GM12892 (cell line): ENCODE measurements around the gene BTNL2.
"Not testable (repeated sequence)": the region's sequence is repeated elsewhere in the genome, so short reads cannot be mapped to it uniquely, and the experiment has no call there.

ENCODE experiments used
- DNase-seq: peaks from one replicate; pipeline ENCODE4 v3.0.0; 2011; ENCODE audit not compliant: insufficient read length
- FAIRE-seq: peaks from 2 replicates; lab custom pipeline; 2011; peaks lifted over from hg19 to GRCh38; lab: Jason Lieb, UNC
- POLR2A ChIP-seq: IDR thresholded peaks from 2 replicates; pipeline ENCODE4 v1.6.1; 2011; ENCODE audit warnings: low read depth, low read length, control low read depth
- POLR2AphosphoS5 ChIP-seq: IDR thresholded peaks from 2 replicates; pipeline ENCODE4 v1.6.1; 2011; ENCODE audit warnings: low read depth, low read length, control low read depth
- TAF1 ChIP-seq: IDR thresholded peaks from 2 replicates; pipeline ENCODE4 v1.6.1; 2011; ENCODE audit warnings: low read depth, mild to moderate bottlenecking, control low read depth, low read length, borderline replicate concordance

BTNL2 gene

DNA sequence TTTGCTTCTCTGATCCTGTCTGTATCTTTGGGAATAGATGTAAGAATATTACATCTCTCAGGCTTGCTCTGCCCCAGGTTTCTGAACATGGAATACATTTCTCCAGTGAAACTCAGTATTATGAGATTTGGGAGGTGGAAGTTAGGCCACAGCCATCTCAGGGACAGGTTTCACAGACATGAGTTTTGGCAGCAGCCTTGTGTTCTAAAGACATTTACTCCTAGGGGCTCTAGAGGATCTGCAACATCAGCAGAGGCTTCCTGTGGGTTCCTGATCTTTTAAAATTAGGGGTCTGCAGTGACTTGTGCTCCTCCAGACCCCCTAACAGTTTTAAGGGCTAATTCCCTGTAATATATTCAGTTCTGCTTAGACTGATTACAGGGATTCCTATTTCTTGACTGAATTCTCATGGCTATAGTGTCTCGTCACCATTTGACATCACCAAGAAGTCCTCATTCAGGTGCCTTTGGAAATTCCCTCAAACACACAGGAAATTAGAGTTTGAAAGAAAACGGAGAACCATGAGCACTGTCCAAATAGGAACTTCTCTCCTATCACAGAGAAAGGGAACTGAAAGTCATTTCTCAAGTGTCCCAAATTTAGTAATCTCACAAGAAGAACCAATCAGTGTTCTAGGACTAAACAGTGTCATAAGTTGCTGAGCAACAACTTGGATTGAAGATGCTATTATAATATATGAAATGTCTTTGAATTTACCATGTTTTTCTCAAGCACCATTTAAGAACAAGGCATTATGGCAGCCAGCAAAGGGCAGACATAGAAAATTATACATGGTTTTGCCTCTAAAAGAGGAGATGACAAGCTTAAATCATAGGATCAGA, 30.2 kb upstream of the BTNL2 start:
- DNase-seq, result no peak
- peak; percentile 98 for FAIRE-seq

DNA sequence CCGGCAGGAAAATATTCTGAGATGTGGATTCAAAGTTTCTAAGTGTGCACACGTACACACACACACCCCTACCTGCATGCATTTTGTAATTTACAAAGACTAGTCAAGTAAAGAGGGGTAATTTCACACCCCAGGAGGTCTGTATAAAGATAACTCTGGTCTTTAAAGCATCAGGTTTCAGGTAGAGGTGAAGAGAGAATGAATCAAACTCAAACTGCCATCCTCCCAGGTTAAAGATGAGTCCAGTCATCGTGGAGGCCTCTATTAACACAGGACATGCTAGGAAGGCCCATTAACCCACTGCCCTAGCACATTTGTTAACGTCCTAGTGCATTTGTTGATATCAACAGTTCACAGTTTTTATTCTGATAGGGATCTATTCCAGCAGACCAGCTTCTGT, 29.2 kb upstream of the BTNL2 start:
- peak; percentile 73 for FAIRE-seq
- TF ChIP-seq POLR2AphosphoS5 (no peak), TAF1 (no peak), POLR2A (no peak)
- no peak for DNase-seq

More for the DNA sequence above, 30.2 kb upstream of the BTNL2 start:
- TF ChIP-seq POLR2A (no peak; the same call in 1 of the 2 replicates), TAF1 (no peak), POLR2AphosphoS5 (peak; percentile 49; the same call in 1 of the 2 replicates)

DNA sequence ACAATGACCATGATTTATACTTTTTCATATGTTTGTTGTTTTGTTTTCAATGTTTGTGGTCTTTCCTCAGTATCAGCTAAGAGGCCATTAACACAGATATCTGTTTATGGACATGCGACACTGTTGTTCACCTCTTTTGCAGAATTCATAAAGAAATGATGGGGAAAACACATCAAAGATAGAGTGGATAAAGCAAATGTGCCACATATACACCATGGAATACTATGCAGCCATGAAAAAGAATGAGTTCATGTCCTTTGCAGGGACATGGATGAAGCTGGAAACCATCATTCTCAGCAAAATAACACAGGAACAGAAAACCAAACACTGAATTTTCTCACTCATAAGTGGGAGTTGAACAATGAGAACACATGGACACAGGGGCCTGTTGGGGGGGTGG, 27.0 kb upstream of the BTNL2 start:
- FAIRE-seq, result peak; percentile 21

DNA sequence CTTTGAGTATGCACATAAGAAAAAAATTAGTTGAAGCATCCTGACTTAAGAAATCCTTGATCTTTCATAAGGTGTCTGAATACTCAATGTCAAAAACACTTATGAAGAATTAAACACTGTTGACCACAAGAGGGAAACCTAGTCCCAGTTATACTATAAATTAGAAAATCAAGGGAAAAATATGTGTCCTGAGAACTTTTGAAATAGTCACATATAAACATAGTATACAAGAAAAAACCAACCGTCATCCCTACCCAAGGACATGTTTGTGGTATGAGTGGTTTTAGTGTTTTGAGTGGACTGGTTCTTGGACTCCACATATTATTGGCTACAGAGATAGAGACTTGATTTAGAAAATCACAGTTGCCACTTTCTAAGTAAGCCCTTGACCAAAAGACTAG, 25.1 kb upstream of the BTNL2 start:
- no peak for FAIRE-seq
- TF ChIP-seq POLR2AphosphoS5 (no peak), POLR2A (no peak), TAF1 (no peak)
- DNase-seq, result no peak

More for the DNA sequence above, 27.0 kb upstream of the BTNL2 start:
- DNase-seq, result not testable (repeated sequence)

DNA sequence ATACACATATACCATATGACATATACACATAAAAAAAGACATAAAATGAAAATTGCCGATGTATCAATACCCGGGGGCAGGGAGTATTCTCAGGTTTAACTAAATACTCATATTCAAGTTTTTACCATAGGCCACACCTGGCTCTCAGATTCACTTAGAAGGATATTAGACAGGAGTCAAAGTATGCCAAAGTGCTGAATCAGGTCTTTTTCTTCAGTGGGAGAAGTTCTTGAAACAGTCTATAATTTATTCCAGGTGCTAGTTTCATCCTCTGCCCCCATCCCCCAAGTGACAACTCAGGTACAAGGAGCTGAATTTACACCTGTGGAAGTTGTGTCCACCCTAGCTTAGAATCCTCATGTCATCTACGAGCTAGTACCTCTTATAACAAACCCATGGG, 24.2 kb upstream of the BTNL2 start:
- DNase-seq (no peak), FAIRE-seq (no peak)
- no peak for TF ChIP-seq POLR2AphosphoS5

DNA sequence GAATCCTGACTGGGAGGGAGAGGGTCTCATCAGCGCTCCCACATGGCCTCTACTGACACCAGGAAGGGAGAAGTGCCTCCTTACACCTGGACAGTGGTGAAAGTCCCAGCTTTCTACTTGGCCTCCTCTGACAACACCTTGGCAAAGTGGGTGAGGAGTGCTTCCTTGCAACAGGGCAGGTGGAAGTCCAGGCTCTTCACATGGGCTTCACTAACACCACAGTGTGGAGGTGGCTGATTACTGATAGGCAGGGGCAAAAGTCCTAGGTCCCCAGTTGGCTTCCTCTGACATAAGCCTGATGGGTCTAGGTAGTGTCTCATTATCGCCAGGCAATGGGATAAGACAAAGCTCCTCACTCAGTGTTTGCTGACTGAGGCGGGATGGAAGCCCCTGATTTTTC, 23.2 kb upstream of the BTNL2 start:
- DNase-seq (no peak), FAIRE-seq (no peak)
- TF ChIP-seq POLR2A, result no peak
- no peak for TF ChIP-seq TAF1
- TF ChIP-seq POLR2AphosphoS5, result no peak

DNA sequence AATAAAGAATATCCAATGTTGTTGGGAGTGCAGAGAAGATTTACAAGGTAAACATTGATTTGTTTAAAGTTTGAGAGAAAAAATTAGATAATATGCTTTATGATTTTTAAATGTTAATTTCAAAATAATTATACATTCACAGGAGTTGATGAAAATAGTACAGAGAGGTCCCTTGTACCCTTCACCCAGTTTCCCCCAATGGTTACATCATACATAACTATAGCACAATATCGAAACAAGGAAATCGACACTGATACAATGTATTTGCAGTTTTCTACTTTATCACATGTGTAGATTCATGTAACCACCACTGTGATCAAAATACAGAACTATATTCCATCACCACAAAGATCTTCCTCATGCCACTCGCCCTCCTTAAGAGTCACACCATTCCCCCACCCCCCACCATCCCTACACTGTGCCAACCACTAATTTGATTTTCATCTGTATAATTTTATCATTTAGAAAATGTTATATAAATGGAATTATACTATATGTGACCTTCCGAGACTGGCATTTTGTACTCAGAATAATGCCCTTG, 21.0 kb upstream of the BTNL2 start:
- TF ChIP-seq POLR2AphosphoS5 (no peak), POLR2A (no peak), TAF1 (no peak)
- DNase-seq, result no peak

DNA sequence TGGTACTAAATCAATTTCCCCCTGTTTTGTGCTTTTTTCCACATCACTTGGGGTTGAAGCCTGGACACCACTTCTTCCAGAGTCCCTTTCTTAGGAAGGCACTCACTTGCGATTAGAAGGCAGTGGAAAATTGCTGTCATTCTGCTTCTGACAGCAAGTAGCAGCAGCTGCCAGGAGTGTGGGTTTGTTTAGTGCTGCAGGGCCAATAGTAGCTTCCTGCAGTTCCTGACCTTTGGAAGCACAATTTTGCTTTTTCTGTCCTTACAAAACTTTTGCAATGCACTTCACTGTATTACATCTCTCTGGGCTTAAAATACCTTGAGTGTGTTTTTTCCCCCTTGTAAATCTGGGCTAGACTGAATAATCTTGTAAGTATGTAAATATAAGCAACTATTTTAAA, 20.2 kb upstream of the BTNL2 start:
- no peak for TF ChIP-seq POLR2AphosphoS5
- no peak for TF ChIP-seq POLR2A
- TF ChIP-seq TAF1, result no peak
- DNase-seq (no peak), FAIRE-seq (no peak)

More for the DNA sequence above, 21.0 kb upstream of the BTNL2 start:
- FAIRE-seq, result no peak

DNA sequence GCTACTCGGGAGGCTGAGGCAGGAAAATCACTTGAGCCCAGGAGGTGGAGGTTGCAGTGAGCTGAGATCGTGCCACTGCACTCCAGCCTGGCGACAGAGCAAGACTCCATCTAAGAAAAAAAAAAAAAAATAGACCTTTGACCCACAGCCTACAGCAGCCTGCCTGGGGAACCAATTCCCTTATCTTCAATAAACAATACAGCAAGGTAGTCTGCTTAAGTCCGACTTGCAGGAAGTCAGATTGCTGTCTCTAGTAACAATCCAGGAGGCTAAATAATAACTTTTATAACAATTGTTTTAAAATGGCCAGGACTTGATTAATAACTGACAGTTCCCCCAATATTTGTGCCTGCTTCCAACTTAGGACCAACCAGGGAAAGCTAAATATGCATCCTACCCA, 19.4 kb upstream of the BTNL2 start:
- TF ChIP-seq POLR2AphosphoS5, result no peak
- no peak for FAIRE-seq
- DNase-seq, result no peak

DNA sequence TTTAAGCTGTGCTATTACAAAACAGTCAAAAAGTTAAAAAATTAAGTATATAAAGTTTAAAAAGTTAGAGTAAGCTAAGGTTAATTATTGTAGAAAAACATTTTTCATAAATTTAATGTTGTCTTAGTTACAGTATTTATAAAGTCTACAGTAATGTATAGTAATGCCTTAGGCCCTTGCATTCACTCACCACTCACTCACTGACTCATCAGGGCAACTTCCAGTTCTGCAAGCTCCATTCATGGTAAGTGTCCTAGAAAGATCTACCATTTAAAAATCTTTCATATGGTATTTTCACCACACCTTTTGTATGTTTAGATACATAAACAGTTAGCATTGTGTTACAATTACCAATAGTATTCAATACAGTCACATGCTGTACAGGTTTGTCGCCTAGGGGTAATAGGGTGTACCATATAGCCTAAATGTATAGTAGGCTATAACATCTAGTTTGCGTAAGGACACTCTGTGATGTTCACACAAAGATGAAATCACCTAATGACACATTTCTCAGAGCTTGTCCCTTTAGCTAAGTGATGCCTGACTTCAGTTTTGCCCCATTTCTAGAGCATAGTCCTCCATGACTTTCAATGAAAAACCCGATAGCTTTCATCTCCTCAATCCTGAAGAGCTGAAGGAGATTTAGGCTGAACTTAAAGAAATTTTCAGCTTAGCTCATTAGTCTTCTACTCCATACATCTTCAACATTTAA, 17.8 kb upstream of the BTNL2 start:
- TF ChIP-seq POLR2A (no peak), POLR2AphosphoS5 (no peak), TAF1 (no peak)
- FAIRE-seq, result no peak
- no peak for DNase-seq

DNA sequence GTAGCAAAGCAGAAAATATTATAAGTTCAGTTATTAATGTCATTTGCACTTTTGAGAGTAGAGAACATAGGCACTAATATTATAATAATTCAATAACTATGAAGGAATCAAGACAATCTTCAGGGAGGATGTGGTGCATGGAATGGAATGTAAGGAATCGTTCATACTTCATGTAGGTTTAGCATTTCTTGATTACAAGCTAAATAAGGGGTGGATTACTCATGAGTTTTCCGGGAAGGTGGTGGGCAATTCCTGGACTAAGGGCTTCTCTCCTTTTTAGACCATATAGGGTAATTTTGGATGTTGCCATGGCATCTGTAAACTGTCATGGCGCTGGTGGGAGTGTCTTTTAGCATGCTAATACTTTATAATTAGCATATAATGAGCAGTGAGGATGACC, 9.1 kb upstream of the BTNL2 start:
- TF ChIP-seq TAF1 (no peak), POLR2A (no peak)
- DNase-seq (no peak), FAIRE-seq (no peak)

DNA sequence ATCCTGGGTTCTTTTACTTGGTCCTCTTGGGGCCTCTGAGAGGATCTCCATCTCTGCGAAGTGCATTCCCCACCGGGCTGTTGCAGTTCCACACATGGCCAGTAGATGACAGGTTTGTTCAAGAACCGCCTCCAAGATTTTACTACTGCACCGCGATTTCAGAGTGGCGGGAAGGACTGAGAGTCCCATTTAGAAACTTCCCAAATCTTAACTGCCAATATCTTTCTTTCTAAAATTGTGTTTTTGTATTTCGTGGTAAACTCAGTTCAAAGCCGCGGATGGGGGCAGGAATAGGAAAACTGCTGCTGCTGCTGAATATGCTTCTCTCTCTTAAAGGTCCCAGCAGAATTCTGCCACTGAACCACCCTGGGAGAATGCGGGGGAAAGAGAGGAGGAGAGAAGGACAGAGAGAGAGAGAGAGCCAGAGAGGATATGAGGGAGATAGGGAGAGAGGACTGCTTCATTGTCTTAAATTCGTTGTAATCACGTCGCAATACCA, 8.6 kb upstream of the BTNL2 start:
- DNase-seq, result no peak
- peak; percentile 75 for FAIRE-seq
- TF ChIP-seq POLR2AphosphoS5, result no peak
- no peak for TF ChIP-seq POLR2A
- no peak for TF ChIP-seq TAF1
